Measurements from ENCODE around the gene CDH11.

DNA sequence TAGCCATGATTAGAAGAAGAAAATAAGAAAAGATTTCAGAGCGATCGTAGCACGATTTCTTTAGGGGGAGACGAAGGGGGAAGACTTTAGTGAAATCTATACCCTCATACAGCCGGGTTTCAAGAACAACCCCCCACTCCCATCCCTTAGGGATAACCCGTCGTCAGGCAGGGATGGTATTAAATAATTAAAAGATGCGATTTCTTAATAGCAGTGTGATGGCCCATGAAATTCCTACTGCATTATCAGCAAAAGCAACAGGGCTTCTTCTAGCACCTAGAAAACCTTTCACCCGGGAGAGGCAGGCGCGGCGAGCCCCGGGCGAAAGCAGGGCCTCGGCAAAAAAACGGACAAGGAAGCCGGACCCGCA, 1.4 kb downstream of the CDH11 start:
- no peak for TF ChIP-seq ZFX (IDR thresholded peaks at IDR 0.05; ENCODE audit: borderline replicate concordance)
- TF ChIP-seq, protein P1, sequence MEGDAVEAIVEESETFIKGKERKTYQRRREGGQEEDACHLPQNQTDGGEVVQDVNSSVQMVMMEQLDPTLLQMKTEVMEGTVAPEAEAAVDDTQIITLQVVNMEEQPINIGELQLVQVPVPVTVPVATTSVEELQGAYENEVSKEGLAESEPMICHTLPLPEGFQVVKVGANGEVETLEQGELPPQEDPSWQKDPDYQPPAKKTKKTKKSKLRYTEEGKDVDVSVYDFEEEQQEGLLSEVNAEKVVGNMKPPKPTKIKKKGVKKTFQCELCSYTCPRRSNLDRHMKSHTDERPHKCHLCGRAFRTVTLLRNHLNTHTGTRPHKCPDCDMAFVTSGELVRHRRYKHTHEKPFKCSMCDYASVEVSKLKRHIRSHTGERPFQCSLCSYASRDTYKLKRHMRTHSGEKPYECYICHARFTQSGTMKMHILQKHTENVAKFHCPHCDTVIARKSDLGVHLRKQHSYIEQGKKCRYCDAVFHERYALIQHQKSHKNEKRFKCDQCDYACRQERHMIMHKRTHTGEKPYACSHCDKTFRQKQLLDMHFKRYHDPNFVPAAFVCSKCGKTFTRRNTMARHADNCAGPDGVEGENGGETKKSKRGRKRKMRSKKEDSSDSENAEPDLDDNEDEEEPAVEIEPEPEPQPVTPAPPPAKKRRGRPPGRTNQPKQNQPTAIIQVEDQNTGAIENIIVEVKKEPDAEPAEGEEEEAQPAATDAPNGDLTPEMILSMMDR (IDR thresholded peaks at IDR 0.05) = no peak

All from 22Rv1 (cell line).